ENCODE measurements around the gene GALNT1.

GALNT1 gene

DNA sequence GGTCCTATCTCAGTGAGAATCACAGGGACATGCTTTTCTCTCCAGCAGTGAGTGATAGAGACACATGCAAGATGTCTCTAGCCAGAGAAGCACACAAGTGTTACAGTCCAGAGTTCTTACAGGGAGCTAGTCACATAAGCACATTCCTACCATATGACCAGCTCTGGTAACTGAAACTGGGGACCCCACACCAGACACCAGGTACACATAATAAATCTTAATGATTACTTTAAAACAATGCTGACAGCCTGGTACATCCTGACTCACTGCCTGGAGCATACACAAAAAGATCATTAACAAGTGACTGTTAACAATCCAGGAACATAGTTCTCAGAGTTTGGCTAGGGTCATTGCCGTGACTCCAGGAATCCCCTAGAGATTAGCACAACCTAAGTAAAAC lies 53.6 kb downstream of the GALNT1 start:
- H3K4me1 ChIP-seq (ENCODE audit: control insufficient read depth, low read length), result no peaks in the 10 kb centered on the region
- no peak overlapping the region for H3K4me3 ChIP-seq (ENCODE audit: low read length)
- H4K20me1 ChIP-seq (ENCODE audit: control insufficient read depth, insufficient read depth, low read depth, low read length), result no peaks in the 10 kb centered on the region
- H3K27me3 ChIP-seq (ENCODE audit: control insufficient read depth, low read length), result no peaks in the 10 kb centered on the region
- no peaks in the 10 kb centered on the region; the same call in 1 of the 2 replicates for H3K9me3 ChIP-seq (ENCODE audit: control insufficient read depth, insufficient read depth, low read length)
- H3F3A ChIP-seq (ENCODE audit: control insufficient read depth, insufficient read depth), result no peaks in the 10 kb centered on the region
- H3K27ac ChIP-seq (ENCODE audit: low read depth, low read length), result no peak overlapping the region
- H3K36me3 ChIP-seq (ENCODE audit: control insufficient read depth, low read length), result no peaks in the 10 kb centered on the region
- no peak for TF ChIP-seq EZH2phosphoT487 (IDR thresholded peaks at IDR 0.05; ENCODE audit: borderline replicate concordance, low read length)
- TF ChIP-seq, protein P1, sequence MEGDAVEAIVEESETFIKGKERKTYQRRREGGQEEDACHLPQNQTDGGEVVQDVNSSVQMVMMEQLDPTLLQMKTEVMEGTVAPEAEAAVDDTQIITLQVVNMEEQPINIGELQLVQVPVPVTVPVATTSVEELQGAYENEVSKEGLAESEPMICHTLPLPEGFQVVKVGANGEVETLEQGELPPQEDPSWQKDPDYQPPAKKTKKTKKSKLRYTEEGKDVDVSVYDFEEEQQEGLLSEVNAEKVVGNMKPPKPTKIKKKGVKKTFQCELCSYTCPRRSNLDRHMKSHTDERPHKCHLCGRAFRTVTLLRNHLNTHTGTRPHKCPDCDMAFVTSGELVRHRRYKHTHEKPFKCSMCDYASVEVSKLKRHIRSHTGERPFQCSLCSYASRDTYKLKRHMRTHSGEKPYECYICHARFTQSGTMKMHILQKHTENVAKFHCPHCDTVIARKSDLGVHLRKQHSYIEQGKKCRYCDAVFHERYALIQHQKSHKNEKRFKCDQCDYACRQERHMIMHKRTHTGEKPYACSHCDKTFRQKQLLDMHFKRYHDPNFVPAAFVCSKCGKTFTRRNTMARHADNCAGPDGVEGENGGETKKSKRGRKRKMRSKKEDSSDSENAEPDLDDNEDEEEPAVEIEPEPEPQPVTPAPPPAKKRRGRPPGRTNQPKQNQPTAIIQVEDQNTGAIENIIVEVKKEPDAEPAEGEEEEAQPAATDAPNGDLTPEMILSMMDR (IDR thresholded peaks at IDR 0.05; ENCODE audit: low read depth, low read length, poor library complexity, severe bottlenecking), result no peak
- no peak overlapping the region for H3K4me2 ChIP-seq (ENCODE audit: low read length)
- no peaks in the 10 kb centered on the region for H3K9me2 ChIP-seq (replicated peaks; ENCODE audit: control insufficient read depth, low read length)
- H3K79me2 ChIP-seq (ENCODE audit: control insufficient read depth, low read length), result no peaks in the 10 kb centered on the region

DNA sequence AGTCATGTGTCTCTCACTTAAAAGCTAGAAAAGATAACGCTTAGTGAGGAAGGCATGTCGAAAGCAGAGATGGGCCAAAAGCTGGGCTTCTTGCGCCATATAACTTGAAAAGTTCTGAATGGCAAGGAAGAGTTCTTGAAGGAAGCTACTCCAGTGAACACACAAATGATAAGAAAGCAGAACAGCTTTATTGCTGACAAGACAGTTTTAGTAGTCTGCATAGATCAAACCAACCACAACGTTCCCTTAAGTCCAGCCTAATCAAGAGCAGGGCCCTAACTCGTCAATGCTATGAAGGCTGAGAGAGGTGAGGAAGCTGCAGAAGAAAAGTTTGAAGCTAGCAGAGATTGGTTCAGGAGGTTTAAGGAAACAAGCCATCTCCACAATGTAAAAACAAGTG lies 55.7 kb downstream of the GALNT1 start:
- Histone ChIP-seq H3K9me3 (ENCODE audit: control insufficient read depth, insufficient read depth, low read length) (peaks cover 3% of the 10 kb centered on the region; the same call in 1 of the 2 replicates), H3K4me3 (ENCODE audit: low read length) (no peak overlapping the region), H3K79me2 (ENCODE audit: control insufficient read depth, low read length) (no peaks in the 10 kb centered on the region), H3K9me2 (replicated peaks; ENCODE audit: control insufficient read depth, low read length) (no peaks in the 10 kb centered on the region), H3K4me1 (ENCODE audit: control insufficient read depth, low read length) (peaks cover 7% of the 10 kb centered on the region), H3K36me3 (ENCODE audit: control insufficient read depth, low read length) (no peaks in the 10 kb centered on the region), H3K27ac (ENCODE audit: low read depth, low read length) (no peak overlapping the region), H3F3A (ENCODE audit: control insufficient read depth, insufficient read depth) (no peaks in the 10 kb centered on the region), H4K20me1 (ENCODE audit: control insufficient read depth, insufficient read depth, low read depth, low read length) (no peaks in the 10 kb centered on the region), H3K27me3 (ENCODE audit: control insufficient read depth, low read length) (no peaks in the 10 kb centered on the region), H3K4me2 (ENCODE audit: low read length) (no peak overlapping the region)
- TF ChIP-seq EZH2phosphoT487 (IDR thresholded peaks at IDR 0.05; ENCODE audit: borderline replicate concordance, low read length), result no peak

DNA sequence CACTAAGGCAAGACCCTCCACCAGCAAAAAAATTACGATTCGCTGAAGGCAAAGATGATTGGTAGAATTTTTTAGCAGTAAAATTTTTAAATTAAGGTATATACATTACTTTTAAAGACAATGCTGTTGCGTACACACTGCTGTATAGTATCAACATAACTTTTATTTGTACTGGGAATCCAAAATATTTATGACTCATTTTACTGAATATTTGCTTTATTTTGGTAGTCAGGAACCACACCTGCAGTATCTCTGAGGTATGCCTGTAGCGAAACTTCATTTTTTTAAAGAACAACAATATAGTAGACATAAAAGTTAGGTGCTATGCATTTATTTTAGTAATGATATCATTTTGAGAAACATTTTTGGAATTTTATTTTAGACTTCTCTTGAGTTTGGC lies 57.8 kb downstream of the GALNT1 start:
- H3K4me1 ChIP-seq (ENCODE audit: control insufficient read depth, low read length), result peaks cover 7% of the 10 kb centered on the region
- H3K79me2 ChIP-seq (ENCODE audit: control insufficient read depth, low read length), result no peaks in the 10 kb centered on the region
- H3K27ac ChIP-seq (ENCODE audit: low read depth, low read length), result no peak overlapping the region
- H3K9me3 ChIP-seq (ENCODE audit: control insufficient read depth, insufficient read depth, low read length), result peaks cover 3% of the 10 kb centered on the region; the same call in 1 of the 2 replicates
- H3K4me2 ChIP-seq (ENCODE audit: low read length), result no peak overlapping the region
- no peaks in the 10 kb centered on the region for H3K36me3 ChIP-seq (ENCODE audit: control insufficient read depth, low read length)
- H3K4me3 ChIP-seq (ENCODE audit: low read length), result no peak overlapping the region
- no peaks in the 10 kb centered on the region for H4K20me1 ChIP-seq (ENCODE audit: control insufficient read depth, insufficient read depth, low read depth, low read length)
- H3K27me3 ChIP-seq (ENCODE audit: control insufficient read depth, low read length), result no peaks in the 10 kb centered on the region
- H3F3A ChIP-seq (ENCODE audit: control insufficient read depth, insufficient read depth), result no peaks in the 10 kb centered on the region
- no peak for TF ChIP-seq EZH2phosphoT487 (IDR thresholded peaks at IDR 0.05; ENCODE audit: borderline replicate concordance, low read length)
- TF ChIP-seq, protein P1 (IDR thresholded peaks at IDR 0.05; ENCODE audit: low read depth, low read length, poor library complexity, severe bottlenecking), result no peak
- no peaks in the 10 kb centered on the region for H3K9me2 ChIP-seq (replicated peaks; ENCODE audit: control insufficient read depth, low read length)

DNA sequence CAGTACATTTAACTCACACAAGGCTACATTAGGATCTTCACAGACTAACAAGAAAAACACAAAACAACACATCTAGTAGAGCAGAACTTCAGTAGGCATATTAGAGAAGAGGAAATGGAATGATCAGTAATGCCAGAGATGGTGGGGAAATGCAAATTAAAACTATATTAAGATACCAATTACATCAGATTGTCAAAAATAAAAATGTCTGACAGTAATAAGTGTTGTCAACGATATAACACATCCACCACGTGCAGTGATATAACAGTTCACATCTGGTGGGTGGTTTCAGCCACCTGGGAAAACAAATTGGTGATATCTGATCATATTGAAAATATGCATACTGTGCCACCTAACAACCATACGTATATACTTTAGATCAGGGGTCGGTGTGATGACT lies 59.9 kb downstream of the GALNT1 start:
- Histone ChIP-seq H4K20me1 (ENCODE audit: control insufficient read depth, insufficient read depth, low read depth, low read length) (no peaks in the 10 kb centered on the region), H3K27me3 (ENCODE audit: control insufficient read depth, low read length) (no peaks in the 10 kb centered on the region), H3K9me2 (replicated peaks; ENCODE audit: control insufficient read depth, low read length) (no peaks in the 10 kb centered on the region), H3K79me2 (ENCODE audit: control insufficient read depth, low read length) (no peaks in the 10 kb centered on the region), H3F3A (ENCODE audit: control insufficient read depth, insufficient read depth) (no peaks in the 10 kb centered on the region), H3K36me3 (ENCODE audit: control insufficient read depth, low read length) (no peaks in the 10 kb centered on the region), H3K4me1 (ENCODE audit: control insufficient read depth, low read length) (peaks cover 7% of the 10 kb centered on the region), H3K4me3 (ENCODE audit: low read length) (no peak overlapping the region), H3K4me2 (ENCODE audit: low read length) (no peak overlapping the region), H3K9me3 (ENCODE audit: control insufficient read depth, insufficient read depth, low read length) (peaks cover 3% of the 10 kb centered on the region; the same call in 1 of the 2 replicates), H3K27ac (ENCODE audit: low read depth, low read length) (no peak overlapping the region)
- TF ChIP-seq, protein P1 (IDR thresholded peaks at IDR 0.05; ENCODE audit: low read depth, low read length, poor library complexity, severe bottlenecking), result no peak
- TF ChIP-seq EZH2phosphoT487 (IDR thresholded peaks at IDR 0.05; ENCODE audit: borderline replicate concordance, low read length), result no peak
